OCI-LY3 (cell line): ENCODE data around the gene SCRN2.

Source experiments
- H2AFZ ChIP-seq: fragments of 200-600, 300-600 bp; shearing (Covaris generic); 2 replicates; pipeline ENCODE4 v1.6.0; 2014; ENCODE audit warnings: antibody characterized with exemption, low read depth, low read length
- H3K27ac ChIP-seq: fragments of 200-600, 300-600 bp; sonication (generic); 2 replicates; pipeline ENCODE4 v1.5.1; 2014; ENCODE audit warnings: mild to moderate bottlenecking, low read length, moderate library complexity, mixed read lengths
- H3K27me3 ChIP-seq: fragments of 200-600, 300-600 bp; sonication (generic); 2 replicates; pipeline ENCODE4 v1.6.1; 2014; ENCODE audit warnings: low read depth, low read length, mixed read lengths
- H3K36me3 ChIP-seq: fragments of 200-600, 300-600 bp; sonication (generic); replicated peaks from 2 replicates; pipeline ENCODE3; 2014; ENCODE audit warnings: low read depth, low read length, mixed read lengths
- H3K4me1 ChIP-seq: fragments of 300-600, 200-600 bp; sonication (generic); 2 replicates; pipeline ENCODE4 v1.6.1; 2014; ENCODE audit warnings: low read length, mixed read lengths
- H3K4me2 ChIP-seq: fragments of 200-600, 300-600 bp; sonication (generic); 2 replicates; pipeline ENCODE4 v1.6.1; 2014; ENCODE audit warnings: low read length, mixed read lengths
- H3K4me3 ChIP-seq: fragments of 300-600, 200-600 bp; sonication (generic); 2 replicates; pipeline ENCODE4 v1.5.1; 2014; ENCODE audit warnings: antibody characterized with exemption, mild to moderate bottlenecking, low read length, moderate library complexity
- H3K79me2 ChIP-seq: fragments of 300-600, 200-600 bp; shearing (Covaris generic); 2 replicates; pipeline ENCODE4 v1.6.1; 2014; ENCODE audit warnings: mild to moderate bottlenecking, low read length, mixed read lengths
- H3K9ac ChIP-seq: fragments of 300-600, 200-600 bp; shearing (Covaris generic); 2 replicates; pipeline ENCODE4 v1.6.0; 2014; ENCODE audit warnings: mild to moderate bottlenecking, low read length, moderate library complexity
- H3K9me3 ChIP-seq: fragments of 200-600, 300-600 bp; shearing (Covaris generic); 2 replicates; pipeline ENCODE4 v1.6.1; 2014; ENCODE audit warnings: low read length, mixed read lengths; ENCODE audit not compliant: insufficient read depth
- H4K20me1 ChIP-seq: fragments of 200-600, 300-600 bp; sonication (generic); 2 replicates; pipeline ENCODE4 v1.6.1; 2016; ENCODE audit warnings: low read length, mixed read lengths; ENCODE audit not compliant: insufficient read depth
- CTCF ChIP-seq: fragments of 200-600, 300-600 bp; sonication (generic); IDR thresholded peaks from 2 replicates; pipeline ENCODE4 v1.5.1; 2014; ENCODE audit warnings: antibody characterized with exemption, low read length, low read depth
- EZH2phosphoT487 ChIP-seq: fragments of 200-600 bp; shearing (Covaris generic); IDR thresholded peaks from 2 replicates; pipeline ENCODE4 v1.6.1; 2018; ENCODE audit warnings: antibody characterized with exemption, mixed run types, low read depth

The SCRN2 gene

GRCh38 chr17:47882695-47883588 is 41.9 kb upstream of the SCRN2 start:
- Histone ChIP-seq H3K4me3 (no peak overlapping the region), H3K4me2 (no peak overlapping the region), H3K9me3 (no peaks in the 10 kb centered on the region), H3K27me3 (no peaks in the 10 kb centered on the region), H3K27ac (no peak overlapping the region), H3K4me1 (peaks cover 68% of the 10 kb centered on the region), H4K20me1 (no peaks in the 10 kb centered on the region), H3K9ac (no peak overlapping the region), H3K79me2 (no peaks in the 10 kb centered on the region), H3K36me3 (no peaks in the 10 kb centered on the region), H2AFZ (no peak overlapping the region)
- no peak for TF ChIP-seq CTCF
- TF ChIP-seq EZH2phosphoT487: no peak

- Histone ChIP-seq H3K9ac (no peak overlapping the region), H3K27me3 (no peaks in the 10 kb centered on the region), H3K4me2 (peak overlapping the region; percentile 16; the same call in 1 of the 2 replicates), H3K4me3 (no peak overlapping the region), H2AFZ (no peak overlapping the region), H3K79me2 (no peaks in the 10 kb centered on the region), H3K36me3 (no peaks in the 10 kb centered on the region), H3K4me1 (peaks cover 75% of the 10 kb centered on the region), H4K20me1 (no peaks in the 10 kb centered on the region), H3K9me3 (no peaks in the 10 kb centered on the region), H3K27ac (no peak overlapping the region)
- no peak for TF ChIP-seq CTCF
- no peak for TF ChIP-seq EZH2phosphoT487
Measured at GRCh38 chr17:47882247-47882646, 41.2 kb upstream of the SCRN2 start.

- Histone ChIP-seq H3K36me3 (no peaks in the 10 kb centered on the region), H3K4me3 (no peak overlapping the region), H3K4me2 (peak overlapping the region; percentile 42), H4K20me1 (no peaks in the 10 kb centered on the region), H3K4me1 (peaks cover 81% of the 10 kb centered on the region), H3K79me2 (no peaks in the 10 kb centered on the region), H3K27ac (peak overlapping the region; percentile 42), H3K27me3 (no peaks in the 10 kb centered on the region), H3K9me3 (no peaks in the 10 kb centered on the region), H3K9ac (no peak overlapping the region), H2AFZ (no peak overlapping the region)
- no peak for TF ChIP-seq CTCF
- no peak for TF ChIP-seq EZH2phosphoT487
Measured at GRCh38 chr17:47879776-47880454, 38.8 kb upstream of the SCRN2 start.

- no peak overlapping the region for H3K4me2 ChIP-seq
- H3K27ac ChIP-seq: peak overlapping the region; percentile 63
- H3K27me3 ChIP-seq: no peaks in the 10 kb centered on the region
- TF ChIP-seq CTCF (no peak), EZH2phosphoT487 (no peak)
- no peak overlapping the region for H3K4me3 ChIP-seq
- H4K20me1 ChIP-seq: no peaks in the 10 kb centered on the region
- H3K9ac ChIP-seq: no peak overlapping the region; the same call in 1 of the 2 replicates
- H3K36me3 ChIP-seq: no peaks in the 10 kb centered on the region
- H3K79me2 ChIP-seq: no peaks in the 10 kb centered on the region
- no peaks in the 10 kb centered on the region for H3K9me3 ChIP-seq
- H3K4me1 ChIP-seq: peaks cover 83% of the 10 kb centered on the region
- H2AFZ ChIP-seq: 0 out of 2 replicates have a peak overlapping the region, but pooled peaks have one; percentile 31
Measured at GRCh38 chr17:47879028-47879585, 38.0 kb upstream of the SCRN2 start.
